OCI-LY3 (cell line): ENCODE measurements around the gene TXK.

Experiments used
- EZH2phosphoT487 ChIP-seq: fragments of 200-600 bp; shearing (Covaris generic); IDR thresholded peaks from 2 replicates; pipeline ENCODE4 v1.6.1; 2018; ENCODE audit warnings: antibody characterized with exemption, mixed run types, low read depth
- TF ChIP-seq, protein P1 (sequence below): fragments of 200-600, 300-600 bp; sonication (generic); IDR thresholded peaks from 2 replicates; pipeline ENCODE4 v1.5.1; 2014; ENCODE audit warnings: antibody characterized with exemption, low read length, low read depth

DNA sequence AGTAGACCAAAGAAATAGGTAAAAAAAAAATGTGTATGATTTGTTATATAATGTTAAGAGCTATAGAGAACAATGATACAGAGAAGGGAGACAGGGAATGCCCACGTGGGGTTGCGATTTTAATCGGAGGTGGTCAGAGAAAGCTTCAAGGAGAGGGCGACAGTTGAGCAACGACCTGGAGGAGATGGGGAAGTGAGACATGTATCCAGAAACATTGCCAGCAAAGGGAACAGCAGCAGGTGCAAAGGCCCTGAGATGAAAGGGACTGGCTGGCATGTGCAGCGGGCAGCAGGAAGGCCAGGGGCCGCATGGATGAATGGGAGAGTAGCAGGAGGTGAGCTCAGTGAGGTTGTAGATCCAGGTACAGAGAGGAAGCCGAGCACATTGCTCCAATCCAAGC is 84.6 kb downstream of the TXK start:
- TF ChIP-seq, protein P1, sequence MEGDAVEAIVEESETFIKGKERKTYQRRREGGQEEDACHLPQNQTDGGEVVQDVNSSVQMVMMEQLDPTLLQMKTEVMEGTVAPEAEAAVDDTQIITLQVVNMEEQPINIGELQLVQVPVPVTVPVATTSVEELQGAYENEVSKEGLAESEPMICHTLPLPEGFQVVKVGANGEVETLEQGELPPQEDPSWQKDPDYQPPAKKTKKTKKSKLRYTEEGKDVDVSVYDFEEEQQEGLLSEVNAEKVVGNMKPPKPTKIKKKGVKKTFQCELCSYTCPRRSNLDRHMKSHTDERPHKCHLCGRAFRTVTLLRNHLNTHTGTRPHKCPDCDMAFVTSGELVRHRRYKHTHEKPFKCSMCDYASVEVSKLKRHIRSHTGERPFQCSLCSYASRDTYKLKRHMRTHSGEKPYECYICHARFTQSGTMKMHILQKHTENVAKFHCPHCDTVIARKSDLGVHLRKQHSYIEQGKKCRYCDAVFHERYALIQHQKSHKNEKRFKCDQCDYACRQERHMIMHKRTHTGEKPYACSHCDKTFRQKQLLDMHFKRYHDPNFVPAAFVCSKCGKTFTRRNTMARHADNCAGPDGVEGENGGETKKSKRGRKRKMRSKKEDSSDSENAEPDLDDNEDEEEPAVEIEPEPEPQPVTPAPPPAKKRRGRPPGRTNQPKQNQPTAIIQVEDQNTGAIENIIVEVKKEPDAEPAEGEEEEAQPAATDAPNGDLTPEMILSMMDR = no peak
- no peak for TF ChIP-seq EZH2phosphoT487
